HL-60/S4 treated with retinoic acid at 250 ng/mL for 4 days and 3 days (cell line): Measurements from ENCODE around the gene AKAP1.
"Not testable (repeated sequence)": the region's sequence is repeated elsewhere in the genome, so short reads cannot be mapped to it uniquely, and the experiment has no call there.

Experiments
- in situ Hi-C: fragments of 300-500 bp; cut with MboI; formaldehyde crosslinking; loops from 2 replicates; pipeline ENCODE4 v1.7.0; 2022; ENCODE audit warnings: low sequenced_read_pairs

AKAP1 gene

DNA sequence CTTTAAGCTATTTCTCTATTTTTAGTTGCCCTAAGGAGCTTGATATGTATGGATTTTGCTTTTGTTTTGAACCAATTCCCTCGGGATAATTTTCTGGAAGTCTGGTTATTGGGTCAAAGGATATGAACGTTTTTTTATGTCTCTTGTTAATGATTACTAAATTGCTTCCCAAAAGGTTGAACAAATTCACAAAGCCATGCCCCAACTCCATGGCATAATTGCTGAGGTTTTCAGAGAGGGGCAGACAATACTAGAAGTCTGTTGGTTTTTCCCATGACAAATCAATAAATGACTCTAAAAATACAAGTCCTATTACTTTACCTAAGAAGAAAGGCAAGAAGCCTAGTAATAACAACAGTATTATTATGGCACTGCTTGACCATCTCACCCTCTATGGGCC, 11.4 kb upstream of the AKAP1 start:
- in situ Hi-C loops, result no loop called here

DNA sequence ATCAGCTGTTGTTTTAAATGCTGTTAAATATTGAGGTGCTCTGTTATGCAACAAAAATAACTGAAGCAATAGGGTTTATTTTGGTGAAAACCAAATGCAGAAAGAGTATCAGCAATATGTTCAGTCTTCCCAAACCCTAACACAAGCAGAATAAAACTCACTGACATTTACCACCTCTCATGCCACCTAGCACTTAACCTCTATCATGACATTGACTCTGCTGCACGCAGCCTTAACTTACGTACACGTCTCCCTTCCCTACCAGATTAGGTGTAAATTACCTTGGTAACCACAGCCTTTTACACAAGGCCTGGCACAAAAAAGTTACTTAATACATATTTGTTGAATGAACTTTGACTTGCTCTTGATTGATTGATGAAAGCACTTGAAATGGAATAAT, 9.9 kb upstream of the AKAP1 start:
- in situ Hi-C loops, result no loop called here

DNA sequence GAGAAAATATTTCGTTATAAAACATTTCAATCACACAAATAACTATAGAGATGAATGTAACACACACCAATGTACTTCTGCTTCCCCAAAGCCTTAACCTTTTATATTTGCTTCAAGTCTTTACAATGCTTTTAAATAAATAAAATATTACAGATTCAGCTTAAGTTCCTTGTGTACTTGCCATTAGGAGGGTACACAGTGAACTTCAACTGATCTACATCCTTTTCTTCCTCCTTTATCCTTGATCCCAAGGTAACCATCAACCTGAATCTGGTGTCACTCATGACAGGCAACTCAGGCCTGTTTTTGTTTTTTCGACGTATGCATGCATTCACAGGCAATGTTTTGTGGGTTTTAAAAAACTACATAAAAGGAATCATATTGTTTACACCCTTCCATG, 9.3 kb upstream of the AKAP1 start:
- in situ Hi-C loops, result no loop called here

DNA sequence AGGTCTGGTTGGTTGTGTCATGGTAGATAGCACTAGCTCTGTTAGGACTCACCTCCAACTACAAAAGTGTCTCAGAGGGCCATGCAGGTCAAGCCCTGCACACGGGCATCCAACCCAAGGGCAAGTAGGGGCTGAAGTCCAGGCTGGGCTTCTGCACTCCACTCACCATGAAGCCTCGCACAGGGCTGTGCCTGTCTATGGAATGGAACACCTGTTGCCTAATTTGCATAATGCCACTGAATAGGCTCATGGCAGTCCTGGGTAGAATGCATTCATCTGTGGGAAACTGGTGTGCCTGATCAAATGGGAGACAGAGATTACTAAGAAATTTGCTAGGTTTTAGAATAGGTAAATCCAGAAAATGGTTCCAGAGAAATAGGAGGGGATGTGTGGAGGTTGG, 8.0 kb upstream of the AKAP1 start:
- in situ Hi-C loops, result no loop called here

DNA sequence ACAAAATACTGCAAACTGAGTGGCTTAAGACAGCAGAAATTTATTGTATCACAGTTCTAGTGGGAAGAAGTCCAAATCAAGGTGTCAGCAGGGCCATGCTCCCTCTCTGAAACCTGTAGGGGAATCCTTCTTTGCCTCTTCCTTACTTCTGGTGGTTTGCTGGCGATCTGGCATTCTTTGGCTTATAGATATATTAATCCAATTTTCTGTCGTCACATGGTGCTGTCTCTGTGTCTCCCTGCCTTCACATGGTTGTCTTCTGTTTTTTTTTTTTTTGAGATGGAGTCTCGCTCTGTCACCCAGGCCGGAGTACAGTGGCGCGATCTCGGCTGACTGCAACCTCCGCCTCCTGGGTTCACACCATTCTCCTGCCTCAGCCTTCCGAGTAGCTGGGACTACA, 6.8 kb upstream of the AKAP1 start:
- in situ Hi-C loops, result no loop called here

DNA sequence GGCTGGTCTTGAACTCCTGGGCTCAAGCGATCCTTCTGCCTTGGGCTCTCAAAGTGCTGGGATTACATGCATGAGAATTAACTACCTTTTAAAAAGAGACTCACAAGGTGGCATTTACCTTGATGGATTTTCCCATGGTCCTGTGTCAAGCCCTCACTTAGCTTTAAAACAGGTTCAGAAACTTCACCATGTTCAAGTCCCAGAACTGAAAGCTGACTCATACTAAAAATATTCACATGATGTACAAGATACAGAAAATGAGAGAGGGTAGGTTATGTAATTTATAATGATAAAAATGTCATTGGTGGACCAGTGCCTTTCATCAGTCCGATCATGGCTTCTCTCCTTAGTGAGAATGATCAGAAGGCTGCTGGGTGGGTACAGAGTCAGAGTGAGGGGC, 4.3 kb upstream of the AKAP1 start:
- in situ Hi-C loops, result no loop called here

DNA sequence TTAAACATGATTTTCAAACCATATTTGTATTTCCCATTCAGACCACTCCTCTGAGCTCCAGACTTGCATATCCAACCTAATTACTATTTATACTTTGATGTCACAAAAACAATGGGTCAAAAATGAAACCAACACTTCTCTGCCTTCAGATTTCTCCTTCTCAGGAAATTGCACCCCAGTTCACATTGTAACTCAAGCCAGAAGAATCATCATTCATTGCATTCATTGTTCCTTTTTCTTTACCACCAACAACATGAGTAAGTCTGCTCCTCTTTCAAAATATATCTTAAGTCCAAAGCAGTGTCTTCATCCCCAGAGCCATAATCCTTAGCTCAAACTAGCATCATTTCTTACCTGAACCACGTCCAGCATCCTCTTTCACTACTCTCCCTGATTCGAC, 2.6 kb upstream of the AKAP1 start:
- in situ Hi-C loops, result no loop called here

DNA sequence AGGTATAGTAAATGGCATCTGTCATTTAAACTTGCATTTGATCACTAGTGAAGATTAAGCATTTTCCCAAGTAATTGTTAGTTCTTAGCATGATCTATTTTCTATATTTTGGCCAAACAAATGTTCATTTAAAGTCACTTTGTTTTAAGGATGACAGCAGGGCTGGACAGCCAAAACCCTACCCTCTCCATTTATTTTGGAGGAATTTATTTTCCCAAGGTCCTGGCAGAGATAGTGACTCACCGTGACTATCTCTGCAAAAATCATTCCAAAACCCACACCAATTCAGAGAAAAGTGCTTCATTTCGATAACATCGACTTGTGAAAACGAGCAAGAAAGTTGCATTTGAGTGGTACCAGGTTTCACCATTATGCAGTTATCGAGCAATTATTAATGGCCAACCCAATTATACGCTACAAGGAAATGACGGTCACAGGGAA, 665 bp upstream of the AKAP1 start:
- in situ Hi-C loops, result no loop called here

DNA sequence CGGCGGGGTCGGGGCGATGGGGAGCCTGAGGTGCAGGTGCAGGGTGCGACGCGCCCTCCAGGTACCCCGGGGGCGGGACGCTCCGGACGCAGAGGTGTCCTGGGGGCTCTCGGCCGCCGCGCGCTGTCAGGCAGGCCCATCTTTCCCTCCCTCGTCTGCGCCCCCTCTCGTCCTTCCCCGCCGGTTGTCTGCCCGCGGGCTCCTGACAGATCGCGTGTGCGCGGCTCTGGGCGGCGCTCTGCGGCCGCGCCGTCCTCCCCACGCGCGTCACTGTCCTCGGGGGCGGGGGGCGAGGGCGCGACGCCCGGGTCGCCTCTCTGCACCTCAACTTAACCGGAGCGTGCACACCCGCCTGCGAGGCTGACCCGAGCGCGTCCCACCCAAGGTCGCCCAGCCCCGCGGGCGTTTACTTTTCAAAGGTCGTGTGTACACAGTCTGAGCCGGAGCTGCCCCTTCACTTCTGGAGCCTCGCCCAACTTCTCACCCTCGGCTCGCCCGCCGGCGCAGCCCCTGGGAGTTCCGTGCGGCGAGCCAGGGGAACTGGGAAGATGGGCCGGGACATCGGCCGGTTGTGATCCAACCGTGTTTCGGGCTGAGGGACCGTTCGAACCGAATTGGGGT, 512 bp downstream of the AKAP1 start:
- in situ Hi-C loops, result no loop called here

DNA sequence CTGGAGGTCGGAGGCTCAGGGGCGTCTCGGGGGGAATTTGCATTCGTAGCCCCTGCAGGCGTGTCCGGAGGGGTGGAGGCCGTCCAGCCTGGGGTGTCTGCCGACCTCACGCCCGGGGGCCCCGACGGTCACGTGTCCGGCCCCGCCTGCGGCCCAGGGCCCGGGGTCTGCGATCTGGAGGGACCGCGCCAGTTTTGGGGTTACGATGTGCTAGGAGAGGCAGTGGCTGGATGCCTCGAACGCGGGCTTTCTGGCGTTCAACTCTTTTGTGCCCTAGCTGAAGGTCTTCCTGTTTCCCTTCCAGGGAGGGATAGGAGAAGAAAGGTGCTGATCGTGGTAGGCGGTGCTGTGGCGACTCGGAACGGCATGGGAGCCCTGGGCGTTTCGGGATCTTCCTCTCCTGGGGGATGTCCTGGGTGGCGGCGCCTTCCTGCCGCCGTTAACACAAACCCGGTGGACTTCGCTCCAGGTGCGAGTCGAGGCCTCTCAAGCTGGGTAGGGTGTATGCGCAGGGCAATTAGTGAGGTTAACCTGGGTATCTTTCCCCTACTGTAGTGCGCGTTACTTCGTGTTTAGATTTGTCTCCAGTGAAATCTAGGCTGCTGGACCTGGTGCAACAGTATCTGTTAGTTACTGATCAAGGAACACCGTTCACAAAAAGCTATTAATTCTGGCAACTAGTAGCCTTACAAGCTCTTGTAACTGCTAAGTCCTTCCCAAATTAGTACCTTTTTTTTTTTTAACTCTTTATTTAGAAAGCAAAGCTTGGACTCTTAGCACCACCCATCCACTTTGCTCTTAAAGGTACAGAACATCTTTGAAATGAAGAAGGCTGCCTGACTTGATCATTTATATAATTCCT, 1.3 kb downstream of the AKAP1 start:
- in situ Hi-C loops, result no loop called here

DNA sequence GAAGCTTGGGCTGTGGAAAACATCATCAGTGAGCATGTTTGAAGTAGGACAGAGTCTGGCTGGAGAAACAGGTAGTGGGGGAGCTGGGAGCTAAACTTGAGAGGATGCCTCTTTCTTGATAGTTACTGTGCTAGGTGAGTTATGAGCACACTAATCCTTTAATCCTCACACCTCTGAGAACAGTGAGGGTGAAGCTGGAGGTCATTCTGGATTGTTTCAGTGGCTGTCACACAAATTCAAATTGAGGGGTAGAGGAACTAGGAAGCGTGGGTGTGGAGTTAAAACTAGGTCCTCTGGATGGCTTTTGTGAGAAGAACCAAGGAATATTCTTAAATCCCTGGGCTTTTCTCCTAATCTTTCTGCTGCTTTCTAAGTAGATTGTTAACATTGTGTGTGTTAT, 3.3 kb downstream of the AKAP1 start:
- in situ Hi-C loops, result no loop called here

DNA sequence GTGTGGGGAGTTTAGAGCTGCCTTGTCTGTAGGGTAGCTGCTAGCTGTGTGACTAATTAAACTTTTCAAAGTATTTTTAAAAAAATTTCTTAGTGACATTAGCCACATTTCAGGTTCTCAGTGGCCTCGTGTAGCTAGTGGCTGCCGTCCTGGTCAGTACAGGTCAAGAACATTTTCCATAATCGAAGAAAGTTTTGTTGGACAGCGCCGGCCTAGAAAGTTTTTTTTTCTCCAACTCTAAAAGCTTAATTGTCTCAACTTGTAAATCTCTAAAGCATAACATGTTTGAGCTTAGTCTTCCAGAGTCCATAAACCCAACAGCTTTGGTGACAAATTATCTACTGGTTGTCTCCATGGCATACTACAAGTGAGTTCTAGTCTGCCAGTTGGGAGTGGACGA, 4.3 kb downstream of the AKAP1 start:
- in situ Hi-C loops, result no loop called here

DNA sequence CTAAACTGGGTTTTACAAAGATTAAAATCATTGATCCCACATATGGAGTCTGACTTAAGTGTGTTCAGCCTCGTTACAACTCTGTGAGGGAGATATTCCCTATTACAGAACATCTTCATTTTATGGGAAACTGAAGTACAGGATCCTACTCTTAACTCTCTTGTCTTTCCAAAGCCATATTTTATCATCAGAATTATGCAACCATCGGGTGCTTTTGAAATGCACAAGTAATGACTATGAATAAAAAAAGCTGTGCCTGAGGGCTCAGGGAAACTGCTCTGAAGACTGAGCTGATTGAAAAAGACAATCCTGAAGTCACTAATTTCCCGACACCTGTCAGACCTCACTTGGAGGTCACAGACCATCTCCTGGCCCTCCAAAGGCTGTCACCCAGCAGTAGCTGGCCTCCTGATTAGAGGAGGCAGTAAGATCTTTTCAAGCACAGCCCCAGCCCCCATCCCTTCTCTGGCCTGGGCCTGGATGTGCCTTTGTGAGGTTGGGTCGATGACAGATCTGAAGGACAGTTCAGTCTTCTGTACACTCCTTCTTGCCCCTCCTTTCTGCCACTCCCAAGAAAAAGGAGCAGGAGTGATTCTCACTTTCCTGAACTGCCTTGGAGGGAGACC, 5.6 kb downstream of the AKAP1 start:
- in situ Hi-C loops, result no loop called here

DNA sequence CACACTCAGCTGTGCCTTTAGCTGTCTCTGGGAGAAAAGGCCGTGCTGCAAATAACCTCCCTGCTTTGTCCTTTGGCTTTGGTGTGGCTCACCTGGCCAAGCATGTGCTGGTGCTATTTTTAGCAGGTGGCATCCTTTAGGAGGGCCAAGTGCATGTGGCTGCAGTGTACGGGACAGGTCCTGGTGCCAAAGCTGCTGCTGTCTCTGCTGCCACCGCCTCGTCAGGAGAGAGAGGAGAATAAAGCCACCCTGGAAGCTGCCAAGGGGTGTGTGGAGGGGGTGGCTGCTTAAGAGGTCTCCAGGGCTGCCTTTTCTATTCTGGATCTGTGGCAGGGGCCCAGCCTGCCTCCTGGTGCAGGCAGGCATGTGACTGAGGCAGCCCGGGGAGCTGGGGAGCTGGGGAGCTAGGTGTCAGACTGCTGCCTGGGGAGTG, 6.2 kb downstream of the AKAP1 start:
- in situ Hi-C loops, result no loop called here

DNA sequence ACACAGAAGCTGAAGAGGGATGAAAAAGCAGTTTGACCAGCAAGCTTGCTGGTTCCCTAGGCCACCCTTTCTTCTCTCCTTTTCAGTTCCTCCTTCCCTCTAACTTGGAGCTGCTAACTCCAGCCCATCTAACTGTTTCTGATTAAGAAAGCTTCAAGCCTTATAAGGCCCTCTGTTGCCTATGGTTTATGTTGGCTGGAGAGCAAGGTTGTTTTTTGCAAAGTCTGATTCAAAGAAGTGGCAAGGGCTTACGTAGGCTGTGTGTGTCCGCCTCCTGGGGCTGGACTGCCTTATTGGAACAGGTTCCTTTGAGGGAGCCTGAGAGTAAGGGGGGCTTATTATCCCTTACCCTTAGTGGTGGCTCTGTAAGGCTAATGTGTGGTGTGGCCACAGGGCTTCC, 7.1 kb downstream of the AKAP1 start:
- in situ Hi-C loops, result no loop called here

DNA sequence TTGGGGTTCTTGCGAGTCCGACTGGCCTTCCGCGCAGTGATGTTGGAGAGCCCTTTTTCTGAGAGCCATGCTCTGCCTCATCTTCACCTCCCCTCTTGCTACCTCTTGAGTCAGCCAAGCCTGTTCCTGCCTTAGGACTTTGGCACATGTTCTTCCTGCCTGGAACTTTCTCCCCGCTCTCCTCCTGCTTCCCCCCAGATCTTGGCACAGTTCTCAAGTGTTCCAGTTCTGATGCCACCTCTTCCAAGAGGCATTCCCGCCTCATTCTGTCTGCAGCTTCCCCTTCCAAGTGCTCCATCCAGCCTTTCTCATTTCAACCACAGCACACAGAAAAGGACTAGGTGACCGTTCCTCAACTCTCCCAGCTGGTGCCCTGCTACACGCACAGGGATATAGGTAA, 7.7 kb downstream of the AKAP1 start:
- in situ Hi-C loops, result no loop called here

DNA sequence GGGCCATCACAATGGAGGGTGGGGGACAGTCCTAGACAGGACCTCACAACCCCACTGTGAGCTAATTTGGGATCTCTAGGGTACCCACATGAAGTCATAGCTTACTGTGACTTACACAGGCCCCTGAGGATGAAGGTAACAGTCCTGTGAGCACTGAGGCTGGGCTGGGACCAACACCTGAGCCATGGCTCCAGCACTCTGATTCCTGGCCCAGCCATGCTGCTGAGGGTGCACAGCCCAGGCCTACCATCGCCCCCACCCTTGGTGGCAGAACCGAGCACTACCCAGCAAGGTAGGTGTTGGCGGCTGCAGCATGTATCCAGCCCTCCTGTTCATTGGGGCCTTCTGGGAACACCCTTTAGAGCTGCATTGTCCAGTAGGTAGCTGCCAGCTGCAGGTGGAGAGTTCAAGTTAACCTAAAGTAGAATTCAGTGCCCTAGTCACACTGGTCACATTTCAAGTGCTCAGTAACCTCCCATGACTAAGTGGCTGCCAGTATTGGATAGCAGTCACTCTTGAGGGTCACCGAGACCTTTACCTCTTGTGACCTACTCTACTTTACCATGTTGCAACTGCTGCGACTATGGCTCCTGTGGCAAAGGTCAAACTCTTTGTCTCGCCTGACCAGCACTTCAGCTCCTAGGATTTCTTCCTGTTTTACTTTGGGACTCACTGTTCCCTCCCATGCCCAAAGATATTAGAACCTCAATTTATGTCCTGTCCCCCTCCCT, 11.6 kb downstream of the AKAP1 start:
- in situ Hi-C loops, result no loop called here

DNA sequence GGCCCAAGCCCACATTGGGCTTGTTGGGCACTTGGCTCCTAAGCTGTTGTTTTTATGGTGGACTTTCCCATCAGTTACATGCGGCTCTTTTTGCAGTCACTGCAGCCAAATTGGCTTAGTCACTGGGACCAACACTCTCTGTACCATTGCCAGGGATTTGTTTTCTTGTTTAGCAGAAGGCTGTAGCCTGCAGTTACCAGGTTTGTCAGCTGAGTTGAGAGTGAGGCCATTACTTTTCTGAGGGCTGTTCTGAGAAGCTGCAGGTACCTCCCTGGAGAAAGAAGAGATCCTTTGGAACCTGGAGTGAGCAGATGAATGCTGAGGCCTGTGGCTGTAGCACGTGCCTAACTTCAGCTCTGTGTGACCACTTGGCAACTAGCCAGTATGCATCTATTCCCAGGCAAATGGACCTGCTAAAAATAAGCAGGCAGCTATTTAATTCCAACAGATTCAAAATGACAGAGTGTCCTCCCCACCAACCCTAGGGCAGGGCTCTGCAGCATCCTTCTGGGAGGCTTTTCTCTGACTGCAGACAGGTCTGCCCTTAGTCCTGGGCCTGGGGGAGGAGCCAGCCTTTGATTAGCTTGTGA, 12.9 kb downstream of the AKAP1 start:
- in situ Hi-C loops, result no loop called here

DNA sequence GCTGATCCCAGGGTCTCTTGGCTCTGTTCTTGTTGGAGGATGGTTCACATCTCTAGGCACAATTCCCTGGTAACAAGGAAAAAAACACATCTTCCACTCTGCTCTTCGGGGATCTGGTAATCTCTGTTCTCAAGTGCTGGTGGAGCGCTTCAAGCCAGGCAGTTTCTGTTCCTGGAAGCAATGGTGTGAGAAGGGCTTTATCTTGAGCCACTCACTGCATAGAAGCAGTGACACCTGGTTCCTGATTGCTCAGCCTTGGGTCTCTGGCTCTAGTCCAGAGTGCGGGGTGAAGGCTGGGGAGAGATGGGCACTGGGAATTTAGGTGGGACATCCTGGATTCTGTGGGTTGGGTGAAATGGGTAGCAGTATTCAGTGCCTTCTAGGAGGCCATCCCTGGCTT, 14.1 kb downstream of the AKAP1 start:
- in situ Hi-C loops, result no loop called here

DNA sequence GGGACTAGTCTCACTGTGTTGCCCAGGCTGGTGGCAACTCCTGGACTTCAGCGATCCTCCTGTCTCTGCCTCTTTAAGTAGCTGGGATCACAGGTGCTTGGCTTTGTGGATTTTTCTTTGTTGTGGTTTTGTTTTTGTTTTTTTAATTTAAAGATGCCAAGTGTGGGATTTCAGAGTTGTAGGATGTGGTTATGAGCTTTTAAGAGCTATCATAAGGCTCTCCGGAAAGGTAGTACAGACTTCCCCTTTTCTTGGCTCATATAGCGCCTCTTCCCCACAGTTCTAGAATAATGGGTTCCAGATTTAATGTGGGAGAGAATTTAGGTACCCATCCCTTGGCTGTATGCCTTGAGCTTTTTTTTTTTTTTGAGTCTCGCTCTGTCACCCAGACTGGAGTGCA, 17.1 kb downstream of the AKAP1 start:
- in situ Hi-C loops, result no loop called here

DNA sequence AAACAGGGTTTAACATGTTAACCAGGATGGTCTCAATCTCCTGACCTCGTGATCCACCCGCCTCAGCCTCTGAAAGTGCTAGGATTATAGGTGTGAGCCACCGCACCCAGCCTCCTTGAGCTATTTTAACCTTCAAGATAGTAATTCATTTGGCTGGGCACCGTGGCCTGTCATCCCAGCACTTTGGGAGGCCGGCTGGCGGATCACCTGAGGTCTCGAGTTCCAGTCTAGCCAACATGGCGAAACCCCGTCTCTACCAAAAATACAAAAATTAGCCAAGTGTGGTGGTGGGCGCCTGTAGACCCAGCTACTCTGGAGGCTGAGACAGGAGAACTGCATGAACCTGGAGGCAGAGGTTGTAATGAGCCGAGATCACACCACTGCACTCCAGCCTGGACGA, 17.6 kb downstream of the AKAP1 start:
- in situ Hi-C loops, result not testable (repeated sequence)
